Breast epithelium (tissue), 3 donors: ENCODE measurements around the gene PGAM5.

ENCODE experiments used
- POLR2AphosphoS5 ChIP-seq, 3 donors: sonication (generic); formaldehyde crosslinking; IDR thresholded peaks; one replicate each; pipeline ENCODE4 v1.6.1; 2017; ENCODE audit warnings: antibody characterized with exemption in 3 of 3
- TF ChIP-seq, protein P1 (sequence below), 3 donors: fragments of 450-650 bp; IDR thresholded peaks; one replicate each; pipeline ENCODE4 v1.5.1; 2016 to 2017; ENCODE audit warnings: antibody characterized with exemption in 3 of 3, mild to moderate bottlenecking in 3 of 3, moderate library complexity in 3 of 3

DNA sequence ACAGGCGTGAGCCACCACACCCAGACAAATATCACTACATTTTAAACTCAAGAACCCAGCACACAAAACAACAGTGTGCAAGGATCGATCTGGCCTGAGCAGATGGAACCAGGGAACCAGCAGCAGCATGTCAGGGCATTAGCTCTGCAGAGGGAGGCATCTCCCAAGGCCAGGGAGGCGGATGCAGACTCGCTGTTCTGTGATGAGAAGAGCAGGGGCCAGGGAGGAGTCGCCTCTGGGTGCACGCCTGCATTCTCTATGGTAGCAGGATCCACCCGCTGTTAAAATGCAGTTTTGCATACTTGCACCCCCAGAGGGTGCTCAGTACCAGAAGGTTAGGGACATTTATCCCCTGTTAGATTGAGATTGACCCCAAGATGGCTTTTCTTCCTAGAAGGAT is 17.9 kb downstream of the PGAM5 start:
- TF ChIP-seq POLR2AphosphoS5 (IDR thresholded peaks at IDR 0.05), result no peak
- TF ChIP-seq, protein P1, sequence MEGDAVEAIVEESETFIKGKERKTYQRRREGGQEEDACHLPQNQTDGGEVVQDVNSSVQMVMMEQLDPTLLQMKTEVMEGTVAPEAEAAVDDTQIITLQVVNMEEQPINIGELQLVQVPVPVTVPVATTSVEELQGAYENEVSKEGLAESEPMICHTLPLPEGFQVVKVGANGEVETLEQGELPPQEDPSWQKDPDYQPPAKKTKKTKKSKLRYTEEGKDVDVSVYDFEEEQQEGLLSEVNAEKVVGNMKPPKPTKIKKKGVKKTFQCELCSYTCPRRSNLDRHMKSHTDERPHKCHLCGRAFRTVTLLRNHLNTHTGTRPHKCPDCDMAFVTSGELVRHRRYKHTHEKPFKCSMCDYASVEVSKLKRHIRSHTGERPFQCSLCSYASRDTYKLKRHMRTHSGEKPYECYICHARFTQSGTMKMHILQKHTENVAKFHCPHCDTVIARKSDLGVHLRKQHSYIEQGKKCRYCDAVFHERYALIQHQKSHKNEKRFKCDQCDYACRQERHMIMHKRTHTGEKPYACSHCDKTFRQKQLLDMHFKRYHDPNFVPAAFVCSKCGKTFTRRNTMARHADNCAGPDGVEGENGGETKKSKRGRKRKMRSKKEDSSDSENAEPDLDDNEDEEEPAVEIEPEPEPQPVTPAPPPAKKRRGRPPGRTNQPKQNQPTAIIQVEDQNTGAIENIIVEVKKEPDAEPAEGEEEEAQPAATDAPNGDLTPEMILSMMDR (IDR thresholded peaks at IDR 0.05), result no peak
